HL-60/S4 (cell line): ENCODE data around the gene OSBPL2.

ENCODE experiments used
- in situ Hi-C: fragments of 300-500 bp; cut with MboI; formaldehyde crosslinking; loops from 2 replicates; pipeline ENCODE4 v1.14.3; 2022; ENCODE audit warnings: low sequenced_read_pairs

The OSBPL2 gene

GRCh38 chr20:62277253-62277652, 38.9 kb downstream of the OSBPL2 start:
- in situ Hi-C loops: no loop called here

GRCh38 chr20:62280303-62280702, 42.0 kb downstream of the OSBPL2 start:
- in situ Hi-C loops: no loop called here

DNA sequence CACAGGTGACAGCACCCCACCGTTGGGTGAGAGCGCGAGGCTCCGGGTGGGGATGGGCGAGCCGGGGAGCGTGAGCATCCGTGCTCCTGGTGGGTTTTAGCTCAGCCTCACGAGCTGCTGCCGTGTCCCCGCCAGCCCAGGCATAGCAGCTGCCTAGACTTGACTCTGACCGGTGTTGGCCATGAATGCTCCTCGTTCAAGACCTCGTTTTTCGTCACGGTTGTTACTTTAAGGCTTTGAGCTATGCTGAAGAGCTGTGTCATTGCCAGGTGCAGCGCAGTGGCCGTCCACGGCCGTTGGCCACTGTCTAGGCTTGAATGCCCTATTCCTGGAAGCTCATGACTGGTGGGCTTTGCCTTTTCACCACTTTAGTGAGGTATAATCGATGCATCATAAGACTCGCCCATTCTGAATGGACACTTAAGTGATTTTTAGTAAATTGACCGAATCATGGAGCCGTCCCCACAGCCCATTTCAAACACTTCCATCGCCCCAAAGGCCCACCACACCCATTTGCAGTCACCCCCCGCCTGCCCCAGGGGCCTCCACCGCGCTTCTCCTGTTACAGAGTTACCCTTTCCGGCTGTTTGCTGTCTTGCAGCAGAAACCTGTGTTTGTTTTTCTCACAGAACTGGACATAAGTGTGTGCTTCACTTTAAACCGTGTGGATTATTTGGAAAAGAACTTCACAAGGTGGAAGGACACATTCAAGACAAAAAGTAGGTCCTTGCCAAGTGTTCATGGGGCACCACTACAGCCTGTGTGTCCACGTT, 43.0 kb downstream of the OSBPL2 start:
- in situ Hi-C loops: no loop called here

DNA sequence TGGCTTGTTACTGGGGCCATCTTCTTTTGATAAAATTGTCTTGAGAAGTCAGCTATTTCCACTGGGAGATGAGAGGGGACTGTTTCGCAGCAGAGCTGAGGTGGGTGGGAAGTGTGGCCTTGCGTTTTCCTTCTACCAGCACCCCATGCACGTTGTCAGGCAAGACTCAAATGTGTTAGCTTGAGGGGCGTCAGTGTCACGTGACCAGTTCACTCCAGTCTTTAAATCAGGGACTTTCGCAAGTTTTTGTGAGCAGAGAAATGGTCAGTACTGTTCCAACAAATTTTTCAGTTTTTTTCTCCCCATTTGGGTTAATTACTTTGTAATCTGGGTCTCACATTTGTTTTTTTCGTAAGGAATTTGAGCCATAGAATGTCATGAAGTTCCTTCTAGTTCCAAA, 43.8 kb downstream of the OSBPL2 start:
- in situ Hi-C loops: no loop called here

DNA sequence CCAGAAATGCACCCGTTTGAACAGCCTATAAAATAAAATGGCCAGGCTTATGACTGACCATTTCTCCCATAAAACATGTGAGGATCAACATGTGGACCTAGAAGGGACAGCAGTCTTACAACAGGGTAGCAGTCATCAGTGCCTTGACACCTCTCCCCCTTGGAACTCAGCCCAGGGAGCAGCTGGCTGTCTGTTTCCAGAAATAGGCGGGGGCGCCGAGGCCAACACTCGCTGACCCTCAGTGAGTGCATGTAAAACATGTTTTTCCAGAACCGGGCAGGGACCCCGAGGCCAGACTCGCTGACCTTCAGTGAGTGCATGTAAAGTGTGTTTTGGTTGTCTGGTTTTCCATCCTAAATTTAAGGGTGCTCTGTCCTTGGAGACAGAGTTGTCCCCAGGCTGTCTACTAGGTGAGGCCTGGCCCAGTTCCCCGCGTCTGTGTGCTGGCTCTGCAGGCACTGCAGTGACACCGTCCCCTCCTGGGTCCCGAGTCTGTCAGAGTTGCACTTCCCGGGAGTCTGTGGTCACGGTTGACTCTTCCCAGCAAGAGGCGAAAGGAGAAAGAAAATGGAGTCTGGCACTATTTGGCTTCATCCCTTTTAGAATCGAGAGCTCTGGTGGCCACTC, 44.7 kb downstream of the OSBPL2 start:
- in situ Hi-C loops: no loop called here

DNA sequence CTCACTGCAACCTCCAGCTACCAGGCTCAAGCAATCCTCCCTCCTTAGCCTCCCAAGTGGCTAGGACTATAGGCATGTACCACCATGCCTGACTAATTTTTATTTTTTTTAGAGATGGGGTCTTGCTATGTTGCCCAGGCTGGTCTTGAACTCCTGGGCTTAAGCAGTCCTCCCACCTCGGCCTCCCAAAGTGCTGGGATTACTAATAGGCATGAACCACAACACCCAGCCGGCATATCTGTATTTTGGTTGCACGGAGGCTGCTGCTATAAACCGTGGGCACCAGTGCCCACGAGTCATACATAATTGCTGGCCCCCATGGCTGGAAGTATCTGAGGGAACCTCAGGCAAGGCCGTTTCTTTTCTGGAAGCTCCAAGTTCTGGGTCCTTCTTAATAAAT, 46.1 kb downstream of the OSBPL2 start:
- in situ Hi-C loops: no loop called here

DNA sequence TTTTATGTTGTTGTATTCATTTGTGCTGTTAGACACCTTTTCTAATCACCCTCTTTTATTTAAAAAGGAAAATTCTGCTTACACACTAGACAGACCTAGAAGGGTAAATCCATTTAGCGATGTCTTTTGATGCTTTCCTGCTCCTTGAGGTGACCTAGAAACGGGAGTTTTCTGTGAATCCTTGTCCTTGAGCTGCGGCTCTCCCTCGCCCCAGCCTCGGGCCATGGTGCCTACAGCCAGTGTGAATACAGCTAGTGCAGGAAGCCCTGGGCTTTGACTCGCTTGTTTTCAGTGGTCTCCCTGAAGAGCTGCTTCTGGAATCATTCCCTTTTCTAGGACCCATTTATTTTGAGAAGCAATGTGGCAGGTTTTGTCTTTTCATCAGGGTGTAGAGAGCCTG, 46.8 kb downstream of the OSBPL2 start:
- in situ Hi-C loops: no loop called here

DNA sequence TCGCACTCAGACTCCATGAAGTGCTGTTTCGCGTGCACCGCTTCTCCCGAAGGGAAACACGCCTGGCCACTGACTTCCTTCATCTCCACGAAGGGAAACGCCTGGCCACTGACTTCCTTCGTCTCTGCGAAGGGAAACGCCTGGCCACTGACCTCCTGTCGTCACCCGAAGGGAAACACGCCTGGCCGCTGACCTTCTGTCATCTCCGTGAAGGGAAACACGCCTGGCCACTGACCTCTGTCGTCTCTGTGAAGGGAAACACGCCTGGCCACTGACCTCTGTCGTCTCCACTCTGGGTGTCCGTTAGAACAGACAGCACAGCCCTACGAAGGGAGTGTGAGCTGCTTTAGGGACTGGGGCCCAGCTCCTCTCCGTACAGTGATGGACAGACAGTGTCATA, 47.4 kb downstream of the OSBPL2 start:
- in situ Hi-C loops: no loop called here

GRCh38 chr20:62286493-62287064, 48.3 kb downstream of the OSBPL2 start:
- in situ Hi-C loops: no loop called here

- in situ Hi-C loops: no loop called here
Observed at GRCh38 chr20:62287129-62287528, 48.8 kb downstream of the OSBPL2 start.

DNA sequence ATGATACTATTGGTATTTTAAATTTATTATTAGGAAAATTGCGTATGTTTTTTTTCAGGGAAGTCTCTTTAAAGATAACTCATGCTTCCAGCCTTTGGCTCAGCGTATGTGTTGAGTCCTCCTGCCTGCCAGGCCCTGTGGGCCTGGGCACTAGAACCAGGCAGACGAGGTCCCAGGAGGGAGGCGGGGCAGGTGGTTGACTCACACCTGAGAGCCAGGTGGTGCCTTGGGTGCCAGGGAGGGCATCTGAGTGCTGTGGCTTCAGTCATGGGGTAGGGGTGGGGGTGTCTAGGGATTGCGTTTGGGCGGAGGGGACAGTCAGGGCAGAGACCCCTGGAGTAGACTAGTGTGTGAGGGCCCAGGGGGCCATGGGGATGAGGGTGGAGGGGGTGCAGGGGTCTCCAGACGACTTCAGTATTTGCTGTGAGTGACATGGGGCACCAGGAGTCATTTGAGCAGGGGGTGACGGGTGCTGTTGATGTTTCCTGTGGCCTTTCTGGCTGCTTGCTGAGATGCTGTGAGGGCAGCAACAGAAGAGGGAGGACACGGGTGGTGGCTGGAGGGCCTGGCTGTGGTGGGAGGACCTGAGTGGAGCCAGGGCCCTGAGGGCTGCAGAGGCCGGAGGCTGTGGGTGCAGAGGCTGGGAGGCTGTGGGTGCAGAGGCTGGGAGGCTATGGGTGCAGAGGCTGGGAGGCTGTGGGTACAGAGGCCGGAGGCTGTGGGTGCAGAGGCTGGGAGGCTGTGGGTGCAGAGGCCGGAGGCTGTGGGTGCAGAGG, 49.6 kb downstream of the OSBPL2 start:
- in situ Hi-C loops: no loop called here

GRCh38 chr20:62288535-62289105, 50.3 kb downstream of the OSBPL2 start:
- in situ Hi-C loops: no loop called here

DNA sequence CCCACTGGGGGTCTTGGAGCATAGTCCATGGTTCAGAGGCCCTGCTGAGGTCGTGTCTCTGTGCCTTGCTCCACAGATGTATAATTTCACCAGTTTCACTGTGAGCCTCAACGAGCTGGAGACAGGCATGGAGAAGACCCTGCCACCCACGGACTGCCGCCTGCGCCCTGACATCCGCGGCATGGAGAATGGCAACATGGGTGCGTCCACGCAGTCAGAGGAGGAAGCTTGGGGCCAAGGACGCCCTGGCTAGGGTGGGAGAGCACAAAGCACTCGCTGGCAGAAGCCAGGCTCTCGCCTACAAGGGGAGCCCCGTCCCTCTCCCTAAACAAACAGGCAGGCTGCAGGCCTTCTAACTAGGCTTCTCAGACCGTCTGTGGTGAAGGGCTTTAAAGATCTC, 50.8 kb downstream of the OSBPL2 start:
- in situ Hi-C loops: no loop called here

DNA sequence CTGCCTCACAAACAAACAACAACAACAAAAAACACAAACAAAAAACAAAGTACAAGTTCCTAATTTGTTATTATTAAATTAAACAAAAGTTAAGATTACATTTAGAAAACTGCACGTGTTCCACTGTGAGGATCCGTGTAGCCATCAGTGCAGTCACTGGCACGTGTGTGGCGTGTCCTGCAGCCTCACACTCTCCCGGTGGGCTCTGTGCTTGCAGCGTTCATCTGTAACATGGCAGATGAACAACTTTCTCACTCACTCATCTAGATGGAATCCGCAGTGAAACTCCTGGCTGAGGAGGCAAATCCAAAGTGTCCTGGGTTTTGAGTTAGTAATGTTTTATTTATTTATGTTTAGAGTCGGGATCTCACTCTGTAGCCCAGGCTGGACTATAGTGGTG, 51.6 kb downstream of the OSBPL2 start:
- in situ Hi-C loops: no loop called here

GRCh38 chr20:62291251-62292066, 53.1 kb downstream of the OSBPL2 start:
- in situ Hi-C loops: no loop called here

GRCh38 chr20:62292108-62292507, 53.8 kb downstream of the OSBPL2 start:
- in situ Hi-C loops: no loop called here

- in situ Hi-C loops: no loop called here
Observed at GRCh38 chr20:62293111-62293784, 54.9 kb downstream of the OSBPL2 start.

DNA sequence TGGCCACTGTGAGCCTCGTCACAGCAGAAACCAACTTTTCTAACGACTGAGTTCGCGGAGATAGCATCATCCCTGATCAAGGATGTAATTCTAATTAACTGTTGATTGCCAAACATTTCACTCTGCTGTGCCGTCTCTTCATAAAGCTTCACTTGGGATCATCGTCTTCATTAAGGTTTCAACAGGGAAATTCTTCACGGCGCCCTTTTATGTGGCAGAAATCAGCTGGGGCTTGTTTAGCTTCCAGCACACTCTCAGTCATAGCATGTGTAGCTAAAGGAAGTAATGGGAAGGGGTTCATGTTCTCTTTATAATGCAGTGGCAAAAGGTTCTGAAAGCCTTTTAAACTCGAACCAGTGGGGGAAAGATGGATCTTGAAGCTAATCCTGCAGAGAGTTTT, 55.6 kb downstream of the OSBPL2 start:
- in situ Hi-C loops: no loop called here

DNA sequence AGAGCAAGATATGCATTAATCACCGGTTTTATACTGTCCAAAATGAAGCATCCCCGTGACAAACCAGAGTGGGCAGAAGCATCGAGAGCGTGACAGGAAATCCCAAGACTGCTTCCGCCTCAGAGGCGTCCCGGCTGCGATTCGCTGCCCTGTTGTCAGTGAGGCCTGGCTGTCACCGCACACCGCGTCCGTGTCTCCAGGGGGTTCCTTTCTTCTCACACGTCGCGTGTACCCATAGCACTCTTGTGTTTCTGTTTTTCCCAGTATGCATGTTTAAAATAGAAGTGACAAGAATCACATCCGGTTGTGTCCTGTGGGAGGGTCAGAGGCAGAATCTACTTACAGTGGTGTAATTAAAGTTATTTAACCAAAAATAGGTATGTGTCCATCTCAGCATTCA, 56.2 kb downstream of the OSBPL2 start:
- in situ Hi-C loops: no loop called here
